ENCODE results near the gene EIF5.

Gene EIF5

GRCh38 chr14:103360548-103360947, 26.5 kb downstream of the EIF5 start:
- no peak overlapping the region for H3K27ac ChIP-seq
- no peak overlapping the region for H3K4me3 ChIP-seq
- TF ChIP-seq, protein P1, sequence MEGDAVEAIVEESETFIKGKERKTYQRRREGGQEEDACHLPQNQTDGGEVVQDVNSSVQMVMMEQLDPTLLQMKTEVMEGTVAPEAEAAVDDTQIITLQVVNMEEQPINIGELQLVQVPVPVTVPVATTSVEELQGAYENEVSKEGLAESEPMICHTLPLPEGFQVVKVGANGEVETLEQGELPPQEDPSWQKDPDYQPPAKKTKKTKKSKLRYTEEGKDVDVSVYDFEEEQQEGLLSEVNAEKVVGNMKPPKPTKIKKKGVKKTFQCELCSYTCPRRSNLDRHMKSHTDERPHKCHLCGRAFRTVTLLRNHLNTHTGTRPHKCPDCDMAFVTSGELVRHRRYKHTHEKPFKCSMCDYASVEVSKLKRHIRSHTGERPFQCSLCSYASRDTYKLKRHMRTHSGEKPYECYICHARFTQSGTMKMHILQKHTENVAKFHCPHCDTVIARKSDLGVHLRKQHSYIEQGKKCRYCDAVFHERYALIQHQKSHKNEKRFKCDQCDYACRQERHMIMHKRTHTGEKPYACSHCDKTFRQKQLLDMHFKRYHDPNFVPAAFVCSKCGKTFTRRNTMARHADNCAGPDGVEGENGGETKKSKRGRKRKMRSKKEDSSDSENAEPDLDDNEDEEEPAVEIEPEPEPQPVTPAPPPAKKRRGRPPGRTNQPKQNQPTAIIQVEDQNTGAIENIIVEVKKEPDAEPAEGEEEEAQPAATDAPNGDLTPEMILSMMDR (IDR thresholded peaks at IDR 0.05): no peak
- DNase-seq (ENCODE audit: low spot score): no peak

DNA sequence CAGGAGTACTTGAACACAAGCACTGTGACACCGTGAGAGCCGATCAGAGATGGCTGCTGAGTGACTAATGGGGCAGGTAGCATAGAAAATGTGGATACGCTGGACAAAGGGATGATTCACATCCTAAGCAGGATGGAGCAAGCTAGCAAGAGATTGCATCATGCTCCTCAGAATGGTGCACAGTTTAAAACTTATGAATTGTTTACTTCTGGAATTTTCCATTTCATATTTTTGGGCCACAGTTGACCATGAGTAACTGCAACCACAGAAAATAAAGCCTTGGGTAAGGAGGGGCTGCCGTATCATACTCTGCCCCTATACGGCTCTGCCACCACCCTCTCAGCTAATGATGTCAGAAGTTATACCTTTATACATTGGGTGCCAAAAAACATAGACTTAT, 27.8 kb downstream of the EIF5 start:
- Histone ChIP-seq H3K27ac (no peak overlapping the region), H3K4me3 (no peak overlapping the region)
- TF ChIP-seq, protein P1 (IDR thresholded peaks at IDR 0.05): no peak
- no peak for DNase-seq (ENCODE audit: low spot score)

DNA sequence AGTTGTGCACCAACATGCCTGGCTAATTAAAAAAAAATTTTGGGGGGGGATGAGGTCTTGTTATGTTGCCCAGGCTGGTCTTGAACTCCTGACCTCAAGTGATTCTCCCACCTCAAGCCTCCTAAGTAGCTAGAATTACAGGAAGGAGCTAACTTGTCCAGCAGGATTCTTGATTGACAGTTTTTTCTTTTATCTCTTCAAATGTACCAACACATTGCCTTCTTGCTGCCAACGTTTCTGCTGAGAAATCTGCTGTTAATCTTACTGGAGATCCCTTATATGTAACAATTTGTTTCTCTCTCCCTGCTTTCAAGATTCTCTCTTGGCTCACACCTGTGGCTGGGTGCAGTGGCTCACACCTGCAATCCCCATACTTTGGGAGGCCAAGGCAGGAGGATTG, 28.7 kb downstream of the EIF5 start:
- Histone ChIP-seq H3K4me3 (no peak overlapping the region), H3K27ac (no peak overlapping the region)
- DNase-seq (ENCODE audit: low spot score): no peak
- TF ChIP-seq, protein P1 (IDR thresholded peaks at IDR 0.05): no peak

DNA sequence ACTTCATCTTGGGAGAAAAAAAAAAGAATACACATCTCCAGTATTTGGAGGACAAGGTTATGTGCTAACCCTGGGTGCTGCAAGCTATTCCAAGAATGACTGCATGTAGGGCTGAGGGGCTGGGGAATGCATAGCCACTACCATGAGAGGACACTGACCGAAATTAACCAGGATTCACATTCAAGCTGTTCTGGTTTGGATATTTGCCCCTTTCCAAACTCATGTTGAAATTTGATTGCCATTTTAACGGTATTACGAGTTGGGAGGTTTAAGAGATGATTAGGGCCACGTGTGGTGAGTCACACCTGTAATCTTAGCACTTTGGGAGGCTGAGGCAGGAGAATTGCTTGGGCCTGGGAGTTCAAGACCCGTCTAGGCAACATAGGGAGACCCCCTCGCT, 32.7 kb downstream of the EIF5 start:
- no peak overlapping the region for H3K4me3 ChIP-seq
- TF ChIP-seq, protein P1 (IDR thresholded peaks at IDR 0.05): no peak
- DNase-seq (ENCODE audit: low spot score): no peak
- no peak overlapping the region for H3K27ac ChIP-seq

DNA sequence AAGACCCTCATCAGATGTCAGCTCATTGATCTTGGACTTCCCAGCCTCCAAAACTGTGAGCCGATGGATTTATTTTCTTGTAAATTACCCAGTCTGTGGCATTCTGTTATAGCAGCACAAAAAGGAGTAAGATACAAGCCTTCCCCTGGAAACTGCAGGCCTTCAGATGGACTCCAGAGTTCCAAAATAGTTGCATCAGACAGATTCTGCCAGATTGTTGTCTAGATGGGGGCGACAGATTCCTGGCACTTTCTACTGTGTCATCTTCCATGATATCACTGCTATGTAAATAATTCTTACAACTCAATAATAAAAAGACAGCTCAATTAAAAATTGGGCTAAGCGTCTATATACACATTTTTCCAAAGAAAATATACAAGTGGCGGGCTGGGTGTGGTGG, 34.0 kb downstream of the EIF5 start:
- no peak overlapping the region for H3K27ac ChIP-seq
- H3K4me3 ChIP-seq: no peak overlapping the region
- DNase-seq (ENCODE audit: low spot score): no peak
- TF ChIP-seq, protein P1 (IDR thresholded peaks at IDR 0.05): no peak

DNA sequence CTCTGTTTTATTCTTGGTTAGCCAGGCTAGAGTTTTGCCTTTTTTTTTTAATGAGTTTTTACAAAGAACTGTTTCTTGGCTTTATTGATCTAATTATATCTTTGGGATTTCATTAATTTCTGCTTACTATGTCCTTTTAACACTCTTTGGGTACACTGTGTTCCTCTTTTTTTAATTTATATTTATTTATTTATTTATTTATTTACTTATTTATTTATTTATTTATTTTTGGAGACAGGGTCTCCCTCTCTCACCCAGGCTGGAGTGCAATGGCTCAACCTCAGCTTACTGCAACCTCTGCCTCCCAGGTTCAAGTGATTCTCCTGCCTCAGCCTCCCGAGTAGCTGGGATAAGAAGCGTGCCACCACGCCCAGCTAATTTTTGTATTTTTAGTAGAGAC, 36.0 kb downstream of the EIF5 start:
- DNase-seq (ENCODE audit: low spot score): no peak
- no peak overlapping the region for H3K27ac ChIP-seq
- H3K4me3 ChIP-seq: no peak overlapping the region
- TF ChIP-seq, protein P1 (IDR thresholded peaks at IDR 0.05): no peak

GRCh38 chr14:103372017-103372416, 38.0 kb downstream of the EIF5 start:
- no peak for DNase-seq (ENCODE audit: low spot score)
- Histone ChIP-seq H3K27ac (no peak overlapping the region), H3K4me3 (no peak overlapping the region)
- TF ChIP-seq, protein P1 (IDR thresholded peaks at IDR 0.05): no peak
